Measurements from ENCODE around the gene TCP1.
"Not testable (repeated sequence)": the region's sequence is repeated elsewhere in the genome, so short reads cannot be mapped to it uniquely, and the experiment has no call there.

TCP1 gene

GRCh38 chr6:159819098-159819497 lies 29.7 kb upstream of the TCP1 start:
- no peak for DNase-seq

GRCh38 chr6:159817951-159818739 lies 28.7 kb upstream of the TCP1 start:
- DNase-seq: no peak

- not testable (repeated sequence) for DNase-seq
These were observed 27.4 kb upstream of the TCP1 start for GRCh38 chr6:159816775-159817174.

GRCh38 chr6:159815410-159815809 lies 26.0 kb upstream of the TCP1 start:
- no peak for DNase-seq

GRCh38 chr6:159813781-159814180 lies 24.4 kb upstream of the TCP1 start:
- no peak for DNase-seq

GRCh38 chr6:159809149-159809548 lies 19.7 kb upstream of the TCP1 start:
- no peak for DNase-seq

GRCh38 chr6:159808647-159809046 lies 19.2 kb upstream of the TCP1 start:
- DNase-seq: no peak

- no peak for DNase-seq
These were observed 17.9 kb upstream of the TCP1 start for GRCh38 chr6:159807150-159807858.

GRCh38 chr6:159806021-159806458 lies 16.6 kb upstream of the TCP1 start:
- no peak for DNase-seq

GRCh38 chr6:159805440-159806020 lies 16.1 kb upstream of the TCP1 start:
- DNase-seq: no peak

- no peak for DNase-seq
These were observed 15.1 kb upstream of the TCP1 start for GRCh38 chr6:159804504-159804903.

GRCh38 chr6:159801935-159802334 lies 12.5 kb upstream of the TCP1 start:
- DNase-seq: no peak

GRCh38 chr6:159800141-159800865 lies 10.9 kb upstream of the TCP1 start, which contains the start of gene PNLDC1:
Gene PNLDC1 (plus strand): TSS chr6:159800276. CDS start chr6:159800308, 32 bp downstream.
- DNase-seq: no peak

- DNase-seq: no peak
These were observed 8.2 kb upstream of the TCP1 start for GRCh38 chr6:159797554-159797953.

- not testable (repeated sequence) for DNase-seq
These were observed 5.6 kb upstream of the TCP1 start for GRCh38 chr6:159794976-159795375.

- DNase-seq: no peak
These were observed 1.7 kb upstream of the TCP1 start for GRCh38 chr6:159790956-159791598.

GRCh38 chr6:159790149-159790955 lies 950 bp upstream of the TCP1 start, which contains the start of gene MRPL18:
Gene MRPL18 (plus strand): TSS chr6:159790467. CDS start chr6:159790588, 121 bp downstream.
- DNase-seq: no peak

GRCh38 chr6:159788753-159789376 lies 537 bp downstream of the TCP1 start:
- no peak for DNase-seq

- no peak for DNase-seq
These were observed 1.1 kb downstream of the TCP1 start for GRCh38 chr6:159788276-159788675.

- no peak for DNase-seq
These were observed 10.8 kb downstream of the TCP1 start for GRCh38 chr6:159778542-159779103.
